HG03108 (cell line): Measurements from ENCODE around the gene CLSTN3.

ENCODE experiments used
- ATAC-seq: cut with Tn5 transposase; IDR thresholded peaks from one replicate; pipeline ENCODE4 v1.9.1; 2021; ENCODE audit warnings: moderate library complexity; ENCODE audit not compliant: unreplicated experiment

Gene CLSTN3

DNA sequence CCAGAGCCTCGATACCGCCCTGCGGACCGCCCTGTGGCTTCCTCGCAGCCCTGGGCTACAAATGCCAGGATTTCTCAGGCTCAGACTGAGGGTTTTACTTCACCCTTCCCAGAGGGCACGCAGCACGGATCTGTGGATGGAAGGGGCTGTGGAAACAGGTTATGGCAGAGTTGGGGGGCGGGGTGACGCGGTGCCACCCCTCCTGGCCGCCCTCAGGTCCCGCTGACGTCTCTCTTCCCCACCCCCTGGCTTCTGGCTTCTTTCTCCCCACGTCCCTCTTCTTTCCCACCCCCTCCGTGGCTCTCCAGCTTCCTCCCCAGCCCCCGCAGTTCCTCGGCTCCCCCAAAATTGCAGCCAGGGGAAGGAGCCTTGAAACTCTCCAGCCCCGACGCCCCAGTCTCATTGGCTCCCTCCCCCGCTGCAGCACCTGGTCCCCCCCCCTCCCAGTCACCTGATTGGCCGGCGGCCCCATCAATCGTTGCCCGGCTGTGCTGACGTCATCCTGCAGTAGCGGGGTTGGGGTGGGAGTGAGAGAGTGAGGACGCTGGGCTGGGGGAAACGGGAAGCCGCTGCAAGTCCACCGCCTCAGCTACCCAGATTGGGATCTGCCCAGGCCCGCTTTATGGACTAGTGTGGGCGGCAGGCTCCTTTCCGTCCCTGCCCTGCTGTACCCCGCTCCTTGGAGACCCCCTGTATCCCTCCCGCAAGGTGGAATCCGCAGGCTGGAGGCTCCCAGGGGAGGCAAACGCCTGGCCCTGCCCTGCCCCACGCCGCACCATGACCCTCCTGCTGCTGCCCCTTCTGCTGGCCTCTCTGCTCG, at the start of gene CLSTN3:
Gene CLSTN3, plus strand, starts transcription at position 500 of the 820 bp plus-strand sequence. Its CDS starts 278 bp downstream, at position 778.
- ATAC-seq = peak; percentile 40

DNA sequence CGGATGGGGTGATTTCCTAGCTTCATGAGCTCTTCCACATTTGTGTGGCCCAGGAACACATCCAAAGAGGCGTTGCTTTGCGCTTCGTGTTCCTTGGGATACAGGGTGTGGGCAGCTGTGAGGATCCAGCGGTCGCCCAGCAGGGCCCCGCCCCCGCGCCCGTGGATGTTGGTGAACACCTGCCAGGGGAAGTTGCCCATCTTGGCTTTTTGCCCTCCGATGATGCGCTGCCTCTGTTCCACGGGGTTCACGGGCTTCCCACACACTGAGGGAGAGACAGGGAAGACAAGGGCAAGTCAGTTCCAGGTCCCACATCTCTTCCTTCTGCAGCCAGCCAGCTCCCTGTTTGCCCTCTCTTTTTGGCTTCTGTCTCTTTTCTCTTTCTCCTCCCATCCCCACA, 49.1 kb upstream of the CLSTN3 start:
- ATAC-seq = no peak

DNA sequence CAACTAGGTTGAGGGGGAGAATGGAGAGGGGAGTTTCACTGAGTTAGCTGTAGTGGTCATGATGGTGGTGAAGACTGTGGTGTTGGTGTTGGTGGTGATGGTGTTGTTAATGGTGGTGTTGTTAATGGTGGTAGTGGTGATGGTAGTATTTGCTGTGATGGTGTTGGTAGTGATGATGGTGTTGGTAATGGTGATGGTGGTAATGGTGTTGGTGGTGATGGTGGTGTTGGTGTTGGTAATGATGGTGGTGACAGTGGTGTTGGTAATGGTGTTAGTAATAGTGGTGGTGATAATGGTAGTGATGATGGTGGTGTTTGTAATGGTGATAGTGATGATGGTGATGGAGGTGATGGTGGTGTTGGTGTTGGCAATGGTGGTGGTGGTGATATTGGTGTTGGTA, 47.0 kb upstream of the CLSTN3 start:
- no peak for ATAC-seq

- no peak for ATAC-seq
Observed at GRCh38 chr12:7089196-7089871, 40.8 kb upstream of the CLSTN3 start.

DNA sequence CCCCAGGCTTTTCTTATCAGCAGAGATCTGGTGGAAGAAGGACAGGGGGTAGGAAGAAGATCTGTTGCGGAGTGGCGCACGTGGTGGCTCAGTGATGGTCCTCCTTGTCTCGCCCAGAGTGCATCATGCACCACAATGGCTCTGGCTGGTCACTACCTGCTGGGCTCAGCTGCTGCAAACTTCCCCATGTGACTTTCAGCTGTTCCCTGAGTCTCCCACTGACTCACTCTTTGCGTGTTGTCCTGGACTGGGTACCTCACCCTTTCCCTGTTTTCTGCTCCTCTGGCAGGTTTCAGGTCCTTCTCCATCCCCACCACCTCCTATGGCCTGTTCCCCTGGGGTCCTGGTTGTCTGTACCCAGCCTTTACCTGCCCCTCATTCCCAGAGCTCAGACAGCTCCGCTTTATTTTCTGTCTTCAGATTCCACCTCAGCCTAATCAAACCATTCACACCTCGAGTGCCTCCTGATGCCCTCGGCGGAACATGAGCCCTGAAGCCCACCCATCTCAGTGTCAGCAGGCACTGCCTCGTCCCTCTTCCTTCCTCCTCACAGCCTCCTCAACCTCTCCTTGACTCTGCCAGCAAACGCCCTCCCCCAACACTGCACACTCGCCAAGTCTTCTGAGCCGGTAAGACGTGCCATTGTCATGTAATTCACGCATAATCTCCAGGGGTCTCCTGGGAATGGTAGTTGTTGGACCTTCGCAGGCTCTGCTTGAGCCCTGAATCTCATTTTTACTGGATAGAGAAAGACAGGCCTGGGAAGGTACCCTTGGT, 39.8 kb upstream of the CLSTN3 start:
- no peak for ATAC-seq

GRCh38 chr12:7091171-7091570, 39.0 kb upstream of the CLSTN3 start:
- no peak for ATAC-seq

DNA sequence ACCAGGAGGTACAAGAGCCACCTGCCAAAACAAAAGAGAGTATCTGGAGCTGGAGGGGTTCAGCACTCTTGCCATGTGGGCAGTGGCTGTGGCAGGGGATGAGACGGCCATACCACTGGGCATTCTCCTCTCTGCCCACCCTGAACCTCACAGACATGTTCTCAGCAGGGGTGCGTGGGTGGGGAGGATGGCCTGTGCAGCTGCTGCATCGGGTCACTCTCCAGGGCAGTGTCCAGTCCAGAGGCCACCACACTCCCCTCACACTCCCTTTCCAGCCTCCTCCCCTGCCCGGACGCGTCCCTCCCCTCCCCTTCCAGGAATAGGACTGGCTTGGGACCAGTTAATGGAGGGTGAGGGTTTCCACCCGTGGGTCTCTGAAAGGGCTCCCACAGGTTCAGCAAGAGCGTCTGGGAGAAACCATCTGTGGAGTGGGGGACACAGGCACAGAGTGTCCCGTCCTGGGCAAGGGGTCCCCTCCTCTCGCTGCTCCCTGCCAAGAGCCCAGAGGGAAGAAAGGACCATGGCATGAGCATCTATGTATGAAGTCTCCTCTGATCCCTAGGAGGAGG, 38.4 kb upstream of the CLSTN3 start:
- no peak for ATAC-seq

- ATAC-seq = no peak
Observed at GRCh38 chr12:7092229-7092985, 37.8 kb upstream of the CLSTN3 start, which contains the start of gene C1R. Gene C1R (minus strand): TSS chr12:7092445. CDS start chr12:7092388, 57 bp downstream.

- no peak for ATAC-seq
Observed at GRCh38 chr12:7092986-7093460, 37.1 kb upstream of the CLSTN3 start.

GRCh38 chr12:7093486-7093885, 36.7 kb upstream of the CLSTN3 start:
- ATAC-seq = no peak

- ATAC-seq = no peak
Observed at GRCh38 chr12:7093892-7094291, 36.3 kb upstream of the CLSTN3 start.

- ATAC-seq = no peak
Observed at GRCh38 chr12:7096006-7096932, 33.9 kb upstream of the CLSTN3 start.

- ATAC-seq = no peak
Observed at GRCh38 chr12:7096979-7097378, 33.2 kb upstream of the CLSTN3 start.

- ATAC-seq = no peak
Observed at GRCh38 chr12:7099290-7099996, 30.7 kb upstream of the CLSTN3 start.

GRCh38 chr12:7100239-7100638, 29.9 kb upstream of the CLSTN3 start:
- no peak for ATAC-seq

GRCh38 chr12:7101047-7101693, 29.0 kb upstream of the CLSTN3 start:
- no peak for ATAC-seq

DNA sequence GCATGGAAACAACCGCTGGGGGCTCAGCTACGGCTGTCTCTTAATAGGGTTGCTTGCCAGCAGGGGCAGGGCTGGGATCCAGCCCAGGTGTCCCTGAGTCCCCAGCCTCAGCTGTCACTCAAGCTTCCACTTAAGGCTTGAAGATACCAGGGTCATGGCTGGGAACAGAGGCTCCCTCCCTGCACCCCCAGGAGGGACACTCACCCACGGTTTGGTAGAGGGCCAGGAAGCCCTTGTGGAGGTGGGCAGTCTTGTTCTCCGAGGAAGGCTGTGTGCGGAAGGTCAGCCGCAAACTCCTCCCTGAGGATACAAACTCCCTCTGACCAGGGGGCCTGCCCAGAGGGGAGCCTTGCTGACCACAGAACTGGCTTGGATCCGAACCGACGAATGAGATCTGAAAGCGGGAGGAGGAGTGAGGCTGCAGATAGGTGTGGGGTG, 28.5 kb upstream of the CLSTN3 start:
- ATAC-seq = no peak

- no peak for ATAC-seq
Observed at GRCh38 chr12:7102582-7102981, 27.6 kb upstream of the CLSTN3 start.
